Fibroblast of skin of left quadriceps (primary cell): ENCODE data around the gene CALM3.
A peak's percentile ranks its signal among the peaks of the same experiment; 100 is the strongest.

Experiments
- DNase-seq, 2 experiments: peaks; one replicate each; pipeline ENCODE4 v3.0.0-alpha.2; 2013; ENCODE audit warnings: low read depth in 2 of 2

CALM3 gene

DNA sequence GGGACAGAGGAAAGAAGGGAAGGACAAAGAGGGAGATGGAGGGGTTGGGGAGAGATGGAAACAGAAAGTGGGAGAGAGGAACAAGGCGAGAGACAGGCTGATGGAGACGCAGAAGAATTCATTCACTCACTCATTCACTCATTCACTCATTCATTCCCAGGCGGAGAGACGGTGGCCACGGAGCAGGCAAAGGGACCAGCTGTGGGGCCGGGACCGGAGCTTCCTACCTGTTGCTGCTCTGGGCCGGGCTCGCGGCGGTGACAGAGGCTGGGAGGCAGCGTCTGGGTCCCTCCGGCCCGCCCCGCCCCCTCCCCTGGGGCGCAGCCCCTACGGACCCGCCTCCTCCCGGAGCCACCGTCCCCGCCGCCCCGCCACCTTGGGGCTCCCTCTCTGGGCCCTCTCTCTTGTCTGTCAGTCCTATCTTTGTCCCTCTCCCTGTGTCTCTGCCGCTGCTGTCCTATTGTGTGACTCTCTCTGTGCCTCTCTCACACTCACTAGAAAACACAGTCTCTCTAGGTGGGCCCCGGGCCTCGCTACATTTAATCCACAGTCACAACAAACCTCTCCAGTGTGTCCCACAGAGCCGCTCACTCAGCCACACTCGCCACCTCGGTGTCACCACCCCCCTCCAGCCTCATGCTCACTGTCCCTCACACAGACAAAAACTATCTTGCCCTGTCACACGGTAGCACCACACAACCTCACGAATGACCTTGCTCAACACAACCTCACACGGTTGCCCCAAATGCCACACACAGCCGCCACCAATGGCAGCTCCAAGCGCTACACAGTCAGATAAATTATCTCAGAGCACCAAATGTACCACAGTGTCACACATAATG is 35.0 kb downstream of the CALM3 start, which contains the start of gene GNG8:
Gene GNG8, minus strand, starts transcription at position 283 of the 842 bp plus-strand sequence. CDS start 1,520 bp downstream, outside the sequence.
- no peak for DNase-seq

- no peak for DNase-seq
Measured at GRCh38 chr19:46637224-46637623, 36.1 kb downstream of the CALM3 start.

DNA sequence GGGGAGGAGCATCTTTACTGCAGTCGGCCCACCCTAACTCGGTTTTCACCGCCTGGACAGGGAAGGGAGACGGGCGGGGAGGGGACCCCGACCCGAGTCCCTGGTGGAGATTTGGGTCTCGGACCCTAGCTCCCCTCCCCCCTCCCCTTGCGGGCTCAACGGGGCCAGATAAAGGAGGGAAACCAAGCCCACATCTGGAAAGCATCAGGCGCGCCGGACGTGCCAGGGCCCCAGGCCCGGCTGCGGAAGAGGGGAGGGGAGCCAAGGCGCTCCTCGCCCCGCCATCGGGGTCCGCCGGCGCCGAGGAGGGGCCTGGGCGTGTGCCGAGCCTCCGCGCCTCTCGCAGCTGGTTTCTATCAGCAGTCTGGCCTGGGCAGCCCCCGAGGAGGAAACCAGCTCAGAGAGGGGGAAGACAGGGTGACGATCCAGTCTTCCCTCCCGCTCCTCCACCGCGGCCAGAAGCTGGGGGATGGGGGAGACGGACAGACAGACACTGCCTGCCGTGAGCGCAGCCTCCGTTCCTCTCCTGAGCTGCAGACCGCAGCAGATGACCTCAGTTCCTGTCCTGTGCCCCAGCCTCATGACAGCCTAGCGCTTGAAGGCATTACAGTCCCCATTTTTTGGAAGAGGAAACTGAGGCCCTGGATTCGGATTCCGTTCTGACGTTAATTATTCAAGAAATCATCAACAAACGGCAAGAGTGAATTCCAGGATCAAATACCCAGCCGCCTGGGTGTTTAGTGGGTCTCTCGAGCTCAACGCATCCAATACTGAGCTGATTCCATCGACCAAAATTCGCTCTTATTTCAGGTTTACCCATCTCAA is 38.4 kb downstream of the CALM3 start:
- peak; percentile 82 to 84 for DNase-seq

DNA sequence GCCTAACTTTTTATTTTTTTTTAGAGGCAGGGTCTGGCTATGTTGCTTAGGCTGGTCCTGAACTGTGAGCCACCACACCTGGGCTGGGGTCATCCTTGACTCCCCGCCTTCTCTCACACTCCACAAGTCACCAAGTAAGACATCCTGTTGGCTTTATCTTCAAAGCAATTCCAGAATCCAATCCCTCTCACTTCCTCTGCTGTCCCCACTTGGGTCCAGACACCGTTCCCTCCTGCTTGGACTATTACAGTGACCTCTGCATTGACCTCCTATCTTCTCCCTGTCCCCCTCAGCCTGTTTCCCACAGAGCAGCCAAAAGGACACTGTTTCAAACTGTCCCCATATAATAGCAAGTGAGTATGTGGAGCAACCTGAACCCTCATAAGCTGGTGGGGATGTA is 39.5 kb downstream of the CALM3 start:
- no peak for DNase-seq

DNA sequence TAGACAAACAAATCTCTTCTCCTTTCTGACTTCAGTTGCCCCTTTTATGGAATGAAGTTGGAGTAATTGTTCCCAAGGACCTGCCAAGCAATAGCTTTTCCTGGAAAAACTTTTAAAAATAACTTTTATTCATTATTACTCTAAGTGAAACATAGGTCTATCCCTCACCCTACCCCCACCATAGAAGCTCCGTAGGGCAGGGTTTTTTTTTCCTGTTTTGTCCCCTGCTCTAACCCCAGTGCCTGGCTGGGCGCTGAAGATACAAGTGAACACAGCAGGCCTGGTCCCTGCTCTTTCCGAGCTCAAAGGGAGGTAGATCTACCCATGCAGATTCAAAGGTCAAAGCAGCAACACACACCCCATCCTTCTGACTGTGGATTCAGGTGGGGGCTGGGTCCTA is 43.6 kb downstream of the CALM3 start:
- DNase-seq: no peak

DNA sequence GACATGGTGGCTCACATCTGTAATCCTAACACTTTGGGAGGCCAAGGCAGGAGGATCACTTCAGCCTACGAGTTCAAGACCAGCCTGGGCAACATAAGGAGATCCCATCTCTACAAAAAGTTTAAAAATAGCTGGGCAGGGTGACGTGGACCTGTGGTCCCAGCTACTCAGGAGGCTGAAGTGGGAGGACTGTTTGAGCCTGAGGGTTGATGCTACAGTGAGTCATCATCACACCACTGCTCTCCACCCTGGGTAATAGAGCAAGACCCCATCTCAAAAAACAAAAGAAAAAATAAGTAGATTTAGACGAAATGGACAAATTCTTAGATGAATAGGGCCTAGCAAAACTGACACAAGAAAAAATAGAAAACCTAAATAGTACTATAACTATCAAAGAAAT is 45.3 kb downstream of the CALM3 start:
- no peak for DNase-seq

- DNase-seq: no peak
Measured at GRCh38 chr19:46648060-46648960, 47.2 kb downstream of the CALM3 start.

DNA sequence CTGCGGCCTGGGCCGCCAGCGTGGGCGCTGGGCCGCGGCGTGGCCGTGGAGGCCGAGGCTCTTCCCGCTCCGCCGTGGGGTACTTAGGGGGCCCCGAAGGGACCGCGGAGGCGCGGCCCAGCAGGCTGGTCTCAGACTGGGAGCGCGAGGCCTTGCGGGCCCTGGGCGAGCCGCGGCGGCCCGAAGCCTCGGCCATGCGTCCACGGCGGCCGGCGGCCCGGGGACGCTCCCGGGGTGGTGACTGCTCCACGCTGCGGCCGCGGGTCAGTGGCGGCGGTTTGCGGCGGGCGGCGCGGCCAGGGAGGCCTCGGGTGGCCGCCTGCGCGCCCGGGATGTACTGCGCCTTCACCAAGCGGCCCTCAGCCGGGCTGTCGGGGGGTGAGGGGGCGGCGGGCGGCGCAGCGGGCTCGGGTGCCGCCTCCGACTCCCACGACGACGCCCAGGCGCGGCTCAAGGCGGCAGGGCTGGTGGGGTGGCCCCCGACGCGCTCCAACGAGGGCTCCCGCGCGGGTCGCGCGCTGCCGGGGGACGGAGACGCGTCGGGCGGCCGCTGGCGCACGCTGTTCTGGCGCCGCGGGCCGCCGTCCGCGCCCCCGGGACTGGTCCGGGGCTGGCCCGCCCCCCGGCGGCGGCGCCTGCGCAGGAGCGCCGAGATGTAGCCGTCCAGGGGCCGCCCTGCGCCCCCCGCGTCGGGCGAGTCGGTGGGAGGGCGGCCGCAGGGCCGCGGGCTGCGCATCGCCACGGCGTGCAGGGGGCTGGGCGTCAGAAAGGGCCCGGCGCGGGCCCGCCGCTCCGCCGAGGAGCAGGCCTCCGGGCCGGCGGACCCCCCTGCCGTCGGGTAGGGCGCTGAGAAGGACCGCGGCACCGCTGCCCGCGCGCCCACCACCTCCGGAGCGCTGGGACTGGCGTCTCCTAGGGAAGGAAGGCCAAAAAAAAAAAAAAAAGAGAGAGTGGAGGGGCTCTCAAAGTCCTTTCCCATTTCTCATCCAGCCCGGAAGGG is 48.1 kb downstream of the CALM3 start:
- no peak for DNase-seq

- DNase-seq: no peak
Measured at GRCh38 chr19:46650445-46650844, 49.3 kb downstream of the CALM3 start.

GRCh38 chr19:46654621-46655152 is 53.6 kb downstream of the CALM3 start:
- no peak for DNase-seq

DNA sequence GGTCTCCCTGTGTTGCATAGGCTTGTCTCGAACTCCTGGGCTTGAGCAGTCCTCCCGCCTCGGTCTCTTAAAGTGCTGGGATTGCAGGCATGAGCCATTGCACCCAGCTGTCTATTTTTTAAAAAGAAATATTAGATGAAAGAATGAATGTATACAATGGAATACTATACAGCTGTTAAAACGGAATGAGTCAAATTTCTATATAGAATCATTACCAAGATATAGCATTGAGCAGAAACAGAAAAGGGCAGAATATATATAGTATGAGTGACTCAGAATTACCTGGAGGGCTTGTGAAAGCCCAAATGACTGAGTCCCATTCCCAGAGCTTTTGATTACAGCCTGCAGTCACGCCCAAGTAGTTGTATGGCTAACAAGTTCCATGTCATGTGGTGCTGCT is 55.4 kb downstream of the CALM3 start:
- no peak for DNase-seq

- DNase-seq: no peak
Measured at GRCh38 chr19:46659151-46660007, 58.2 kb downstream of the CALM3 start.

DNA sequence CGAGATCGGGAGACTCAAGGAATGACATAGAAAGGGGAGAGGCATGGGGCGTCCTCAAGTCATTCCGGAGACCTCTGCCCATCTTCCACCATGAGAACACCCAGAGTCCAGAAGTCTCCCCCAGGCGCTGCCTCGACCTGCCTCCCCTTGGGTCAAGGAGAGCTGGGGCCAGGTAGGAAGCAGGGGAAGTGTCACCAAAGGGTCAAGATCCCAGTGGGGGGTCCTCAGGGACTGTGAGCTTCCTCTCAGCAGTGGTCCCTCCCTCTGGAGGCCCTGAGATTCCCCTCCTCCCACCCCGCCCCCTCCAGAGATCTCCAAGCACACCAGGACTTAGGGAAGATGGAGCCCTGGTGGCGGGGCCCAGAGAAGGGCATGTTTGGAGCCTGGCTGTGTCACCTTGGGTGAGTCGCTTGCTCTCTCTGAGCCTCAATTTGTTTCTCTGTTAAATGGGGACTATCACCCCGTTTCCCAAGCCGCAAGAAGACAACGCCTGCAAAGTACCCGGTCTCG is 58.9 kb downstream of the CALM3 start:
- DNase-seq: no peak
